ENCODE data around the gene SDR42E2. TPM values are rescaled to one million over a fixed set of nuclear protein-coding genes. Genes with fewer than 3 reads are reported as not detected.

SDR42E2 gene
- total RNA-seq, 4 donors from 2014 or later: not detected

DNA sequence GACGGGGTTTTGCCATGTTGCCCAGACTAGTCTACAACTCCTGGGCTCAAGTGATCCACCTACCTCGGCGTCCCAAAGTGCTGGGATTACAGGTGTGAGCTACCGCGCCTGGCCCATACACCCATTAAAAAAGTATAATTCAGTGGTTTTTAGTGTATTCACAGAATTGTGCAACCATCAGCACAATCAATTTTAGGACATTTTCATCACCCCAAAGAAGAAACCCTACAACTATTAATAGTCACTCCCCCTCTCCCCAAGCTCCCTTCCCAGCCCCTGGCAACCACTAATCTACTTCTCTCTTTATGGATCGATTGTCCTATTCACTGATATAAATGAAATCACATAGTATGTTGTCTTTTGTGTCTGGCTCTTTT is 39.9 kb downstream of the SDR42E2 start:
- Histone ChIP-seq H3K4me3 (no peak overlapping the region), H3K36me3 (no peaks in the 10 kb centered on the region), H3K27me3 (no peaks in the 10 kb centered on the region), H3K27ac (no peak overlapping the region), H3K4me1 (peaks cover 0 to 9% (median 6%) of the 10 kb centered on the region in 4 donors), H3K9me3 (no peaks in the 10 kb centered on the region)
- TF ChIP-seq, protein P1, sequence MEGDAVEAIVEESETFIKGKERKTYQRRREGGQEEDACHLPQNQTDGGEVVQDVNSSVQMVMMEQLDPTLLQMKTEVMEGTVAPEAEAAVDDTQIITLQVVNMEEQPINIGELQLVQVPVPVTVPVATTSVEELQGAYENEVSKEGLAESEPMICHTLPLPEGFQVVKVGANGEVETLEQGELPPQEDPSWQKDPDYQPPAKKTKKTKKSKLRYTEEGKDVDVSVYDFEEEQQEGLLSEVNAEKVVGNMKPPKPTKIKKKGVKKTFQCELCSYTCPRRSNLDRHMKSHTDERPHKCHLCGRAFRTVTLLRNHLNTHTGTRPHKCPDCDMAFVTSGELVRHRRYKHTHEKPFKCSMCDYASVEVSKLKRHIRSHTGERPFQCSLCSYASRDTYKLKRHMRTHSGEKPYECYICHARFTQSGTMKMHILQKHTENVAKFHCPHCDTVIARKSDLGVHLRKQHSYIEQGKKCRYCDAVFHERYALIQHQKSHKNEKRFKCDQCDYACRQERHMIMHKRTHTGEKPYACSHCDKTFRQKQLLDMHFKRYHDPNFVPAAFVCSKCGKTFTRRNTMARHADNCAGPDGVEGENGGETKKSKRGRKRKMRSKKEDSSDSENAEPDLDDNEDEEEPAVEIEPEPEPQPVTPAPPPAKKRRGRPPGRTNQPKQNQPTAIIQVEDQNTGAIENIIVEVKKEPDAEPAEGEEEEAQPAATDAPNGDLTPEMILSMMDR (IDR thresholded peaks at IDR 0.05): no peak
- no peak for TF ChIP-seq POLR2A (IDR thresholded peaks at IDR 0.05)
- no peak for DNase-seq

DNA sequence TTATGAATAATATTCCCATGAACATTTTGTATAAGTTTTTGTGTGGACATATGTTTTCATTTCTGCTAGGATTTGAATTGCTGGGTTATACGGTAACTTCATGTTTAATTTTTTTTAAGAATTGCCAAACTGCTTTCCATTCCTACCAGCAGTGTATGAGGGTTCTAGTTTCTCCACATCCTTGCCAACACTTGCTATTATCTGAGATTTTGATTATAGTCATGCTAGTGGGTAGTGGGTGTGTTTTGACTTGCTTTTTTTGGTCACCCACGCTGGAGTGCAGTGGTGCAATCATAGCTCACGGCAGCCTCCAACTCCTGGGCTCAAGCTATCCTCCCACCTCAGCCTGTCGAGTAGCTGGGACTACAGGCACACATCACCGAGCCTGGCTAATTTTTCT is 40.8 kb downstream of the SDR42E2 start:
- no peak overlapping the region for H3K27ac ChIP-seq
- no peak for DNase-seq
- no peak overlapping the region for H3K4me3 ChIP-seq
- TF ChIP-seq POLR2A (IDR thresholded peaks at IDR 0.05): no peak
- TF ChIP-seq, protein P1 (IDR thresholded peaks at IDR 0.05): no peak
- no peaks in the 10 kb centered on the region for H3K36me3 ChIP-seq
- no peaks in the 10 kb centered on the region for H3K9me3 ChIP-seq
- H3K27me3 ChIP-seq: no peaks in the 10 kb centered on the region
- H3K4me1 ChIP-seq: peaks cover 0 to 17% (median 10%) of the 10 kb centered on the region in 4 donors

DNA sequence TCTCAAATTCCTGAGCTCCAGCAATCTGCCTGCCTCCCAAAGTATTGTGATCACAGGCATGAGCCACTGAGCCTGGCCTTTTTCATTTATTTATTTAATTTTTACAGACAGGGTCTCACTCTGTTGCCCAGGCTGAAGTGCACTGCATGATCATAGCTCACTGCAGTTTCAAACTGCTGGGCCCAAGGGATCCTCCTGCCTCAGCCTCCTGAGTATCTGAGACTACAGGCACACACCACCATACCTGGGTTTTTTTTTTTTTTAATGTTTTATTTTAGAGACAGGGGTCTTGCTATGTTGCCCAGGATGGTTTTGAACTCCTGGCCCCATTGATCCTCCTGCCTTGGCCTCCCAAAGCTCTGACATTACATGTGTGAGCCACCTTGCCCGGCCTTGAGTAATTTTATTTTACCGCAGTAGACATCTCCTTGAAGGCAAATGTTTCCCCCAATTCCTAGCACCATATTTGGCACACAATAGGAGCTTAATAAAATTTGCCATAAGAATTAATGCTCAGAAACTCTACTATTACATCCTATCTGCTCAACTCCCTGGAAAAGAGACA is 41.9 kb downstream of the SDR42E2 start:
- DNase-seq: no peak
- no peaks in the 10 kb centered on the region for H3K36me3 ChIP-seq
- H3K4me3 ChIP-seq: no peak overlapping the region
- no peak overlapping the region for H3K27ac ChIP-seq
- no peaks in the 10 kb centered on the region for H3K9me3 ChIP-seq
- peaks cover 0 to 26% (median 9%) of the 10 kb centered on the region in 4 donors for H3K4me1 ChIP-seq
- no peak for TF ChIP-seq POLR2A (IDR thresholded peaks at IDR 0.05)
- no peaks in the 10 kb centered on the region for H3K27me3 ChIP-seq

DNA sequence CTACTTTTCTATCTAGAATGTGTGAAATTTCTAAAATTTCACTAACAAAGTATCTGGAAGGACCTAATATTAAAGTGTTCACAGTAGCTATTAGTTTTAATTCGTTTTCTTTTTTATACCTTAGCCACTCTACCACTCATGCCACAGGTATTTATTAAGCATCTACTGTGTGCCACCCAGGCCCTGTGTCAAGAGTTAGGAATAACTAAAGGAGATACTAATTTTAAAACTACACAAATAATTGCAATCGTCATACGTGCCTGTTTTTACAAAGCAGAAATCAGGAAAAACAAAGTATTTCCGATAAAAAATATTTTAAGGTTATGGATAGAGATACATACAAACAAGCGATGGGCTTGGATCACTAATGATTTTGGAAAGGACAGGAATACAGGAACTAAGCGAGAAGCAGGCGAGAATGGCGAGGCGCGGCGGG is 43.3 kb downstream of the SDR42E2 start:
- H3K4me3 ChIP-seq: peak overlapping the region; percentile 81 to 97 (median 86)
- TF ChIP-seq, protein P1 (IDR thresholded peaks at IDR 0.05): no peak
- TF ChIP-seq POLR2A (IDR thresholded peaks at IDR 0.05): no peak
- peak overlapping the region; percentile 72 to 93 (median 83) for H3K27ac ChIP-seq
- H3K36me3 ChIP-seq: no peaks in the 10 kb centered on the region
- DNase-seq: no peak
- no peaks in the 10 kb centered on the region for H3K9me3 ChIP-seq
- H3K4me1 ChIP-seq: peaks cover 0 to 27% (median 5%) of the 10 kb centered on the region in 4 donors
- H3K27me3 ChIP-seq: no peaks in the 10 kb centered on the region

DNA sequence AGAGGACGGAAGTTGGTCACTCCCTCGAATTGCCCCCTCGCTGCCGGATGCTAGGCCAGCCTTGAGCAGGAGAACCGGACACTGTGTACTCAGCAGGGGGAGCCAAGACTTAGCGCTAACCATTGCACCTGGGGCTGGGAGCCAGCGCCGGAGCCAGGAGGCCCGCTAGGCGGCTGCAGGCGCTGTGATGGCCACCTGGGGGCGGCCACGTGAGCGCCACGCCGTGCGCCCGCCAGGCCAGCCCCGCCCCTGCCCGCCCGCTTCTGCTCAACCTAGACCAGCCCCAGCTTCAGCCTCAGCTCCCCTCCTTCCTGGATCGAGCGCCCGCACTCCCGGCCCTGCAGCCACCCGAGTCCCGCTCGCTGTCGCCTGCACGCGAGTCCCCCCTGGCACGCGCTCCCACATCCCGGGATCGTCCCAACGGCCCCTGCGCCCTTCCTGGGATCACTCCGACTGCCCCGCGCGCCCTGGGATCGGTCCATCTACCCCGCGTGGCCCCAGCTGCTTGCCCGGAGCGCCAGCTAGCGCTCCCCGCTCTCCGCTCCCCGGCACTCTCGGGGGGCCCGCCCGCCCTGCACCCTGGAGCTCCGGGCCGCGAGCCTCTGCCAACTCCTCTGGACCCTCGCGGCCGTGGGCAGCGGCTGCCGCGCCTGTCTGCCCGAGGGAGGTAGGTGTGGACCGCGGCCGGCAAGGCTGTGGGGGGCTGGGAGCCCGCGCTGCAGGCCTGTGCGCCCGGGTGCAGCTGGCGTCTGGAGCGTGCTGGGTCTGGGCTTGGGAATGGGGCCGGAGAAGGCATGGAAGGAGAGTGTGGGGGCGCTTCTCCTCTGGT is 43.9 kb downstream of the SDR42E2 start, which contains the start of gene EEF2K:
EEF2K (plus strand) TSS at position 266 of the 829 bp plus-strand sequence. CDS start 19,452 bp downstream, outside the sequence.
- Histone ChIP-seq H3K4me3 (peak within 1 kb of the TSS; percentile 81 to 97 (median 86)), H3K27ac (peak within 1 kb of the TSS; percentile 72 to 93 (median 83)), H3K27me3 (no peaks in the 10 kb centered on the region), H3K9me3 (no peaks in the 10 kb centered on the region), H3K36me3 (no peaks in the 10 kb centered on the region), H3K4me1 (peaks cover 0 to 27% (median 5%) of the 10 kb centered on the region in 4 donors)
- DNase-seq: peak; percentile 86 to 95 (median 95)
- peak in 1 of 2 donors; percentile 40 for TF ChIP-seq POLR2A (IDR thresholded peaks at IDR 0.05)
- TF ChIP-seq, protein P1 (IDR thresholded peaks at IDR 0.05): peak; percentile 85 to 99 (median 93)

Measured in Peyer's patch (tissue), 4 donors.